Glutamatergic neuron (in vitro differentiated cells): ENCODE results near the gene SPACA4. TPM values are rescaled to one million over a fixed set of nuclear protein-coding genes. Genes with fewer than 3 reads are reported as not detected.

Source experiments
- DNase-seq: peaks from one replicate; pipeline ENCODE4 v3.0.0; 2022
- H3K27ac Mint-ChIP-seq: one replicate; pipeline ENCODE4 v1.8.0; 2020; ENCODE audit warnings: mild to moderate bottlenecking, mixed read lengths, inconsistent platforms; ENCODE audit not compliant: unreplicated experiment
- H3K27me3 Mint-ChIP-seq: one replicate; pipeline ENCODE4 v1.8.0; 2020; ENCODE audit warnings: mild to moderate bottlenecking, moderate library complexity, mixed read lengths, inconsistent platforms; ENCODE audit not compliant: unreplicated experiment
- H3K36me3 Mint-ChIP-seq: one replicate; pipeline ENCODE4 v1.8.0; 2020; ENCODE audit warnings: mild to moderate bottlenecking, mixed read lengths, inconsistent platforms; ENCODE audit not compliant: unreplicated experiment
- H3K4me1 Mint-ChIP-seq: one replicate; pipeline ENCODE4 v1.8.0; 2020; ENCODE audit warnings: mild to moderate bottlenecking, low read depth, mixed read lengths, inconsistent platforms; ENCODE audit not compliant: unreplicated experiment
- H3K4me3 Mint-ChIP-seq: one replicate; pipeline ENCODE4 v1.8.0; 2020; ENCODE audit warnings: mild to moderate bottlenecking, mixed read lengths, inconsistent platforms; ENCODE audit not compliant: unreplicated experiment
- H3K9me3 Mint-ChIP-seq: one replicate; pipeline ENCODE4 v1.8.0; 2020; ENCODE audit warnings: mild to moderate bottlenecking, moderate library complexity, mixed read lengths, inconsistent platforms; ENCODE audit not compliant: unreplicated experiment
- total RNA-seq: library from RNA; stranded (reverse); fragmentation: NEBNext Ultra II Directional; extraction: Animal tissue kit (Norgen Biotek cat#: 25700); gene quantifications from one replicate; pipeline ENCODE4 v1.2.1, GENCODE V29; 2021; ENCODE audit not compliant: unreplicated experiment
- TF ChIP-seq, protein P1 (sequence below): fragments of 200-600 bp; sonication (generic); IDR thresholded peaks from one replicate; pipeline ENCODE4 v1.5.0; 2021; ENCODE audit not compliant: partially characterized antibody, unreplicated experiment

SPACA4 gene
- total RNA-seq, 1 donor from 2014 or later, result not detected

DNA sequence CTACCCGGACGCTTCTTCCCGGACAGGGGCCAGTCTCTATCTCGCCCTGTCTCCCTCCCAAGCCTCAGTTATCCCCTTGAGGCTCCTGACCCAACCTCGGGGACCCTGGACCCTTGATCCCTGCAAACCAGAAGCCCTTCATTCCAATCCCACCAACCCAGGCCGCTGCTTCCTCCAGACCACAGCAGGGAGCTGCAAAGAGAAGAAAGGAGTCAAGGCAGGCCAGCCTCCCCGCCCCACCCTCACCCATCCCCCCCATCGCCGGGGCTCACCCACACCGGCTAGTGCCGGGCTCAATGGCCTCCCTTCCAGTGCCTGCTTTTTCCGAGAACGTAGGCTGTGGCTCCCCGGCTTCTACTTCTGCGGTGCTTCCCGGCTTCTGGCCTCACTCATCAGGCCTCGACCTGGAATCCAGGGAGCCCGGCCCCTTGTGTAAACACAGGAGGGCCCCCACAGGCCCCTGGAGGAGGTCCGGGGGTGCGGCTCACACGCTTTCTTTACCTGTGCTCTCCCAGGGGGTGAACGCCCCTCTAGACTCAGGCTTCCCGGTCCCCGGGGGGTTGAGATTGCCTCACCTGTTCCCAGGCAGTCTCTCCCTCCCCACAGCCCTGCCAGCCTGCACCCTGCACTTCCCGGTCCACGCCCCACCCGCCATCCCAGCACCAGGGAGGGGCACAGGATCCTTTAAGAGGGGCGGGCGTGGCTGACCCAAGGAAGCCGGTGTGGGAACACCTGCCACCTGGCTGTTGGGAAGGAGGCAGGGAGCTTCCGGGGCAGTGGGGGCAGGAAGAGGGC, 8.1 kb downstream of the SPACA4 start, which contains the start of gene FAM83E:
Gene FAM83E (minus strand): TSS at position 641 of the 795 bp plus-strand sequence. CDS start 1,704 bp downstream, outside the sequence.
- Mint-ChIP-seq H3K27me3 (peaks cover 9% of the 10 kb centered on the region), H3K4me3 (peak within 1 kb of the TSS; percentile 42), H3K4me1 (peaks cover 9% of the 10 kb centered on the region), H3K27ac (peak within 1 kb of the TSS; percentile 77), H3K9me3 (peaks cover 7% of the 10 kb centered on the region), H3K36me3 (no peaks in the 10 kb centered on the region)
- no peak for DNase-seq
- TF ChIP-seq, protein P1, sequence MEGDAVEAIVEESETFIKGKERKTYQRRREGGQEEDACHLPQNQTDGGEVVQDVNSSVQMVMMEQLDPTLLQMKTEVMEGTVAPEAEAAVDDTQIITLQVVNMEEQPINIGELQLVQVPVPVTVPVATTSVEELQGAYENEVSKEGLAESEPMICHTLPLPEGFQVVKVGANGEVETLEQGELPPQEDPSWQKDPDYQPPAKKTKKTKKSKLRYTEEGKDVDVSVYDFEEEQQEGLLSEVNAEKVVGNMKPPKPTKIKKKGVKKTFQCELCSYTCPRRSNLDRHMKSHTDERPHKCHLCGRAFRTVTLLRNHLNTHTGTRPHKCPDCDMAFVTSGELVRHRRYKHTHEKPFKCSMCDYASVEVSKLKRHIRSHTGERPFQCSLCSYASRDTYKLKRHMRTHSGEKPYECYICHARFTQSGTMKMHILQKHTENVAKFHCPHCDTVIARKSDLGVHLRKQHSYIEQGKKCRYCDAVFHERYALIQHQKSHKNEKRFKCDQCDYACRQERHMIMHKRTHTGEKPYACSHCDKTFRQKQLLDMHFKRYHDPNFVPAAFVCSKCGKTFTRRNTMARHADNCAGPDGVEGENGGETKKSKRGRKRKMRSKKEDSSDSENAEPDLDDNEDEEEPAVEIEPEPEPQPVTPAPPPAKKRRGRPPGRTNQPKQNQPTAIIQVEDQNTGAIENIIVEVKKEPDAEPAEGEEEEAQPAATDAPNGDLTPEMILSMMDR, result no peak

DNA sequence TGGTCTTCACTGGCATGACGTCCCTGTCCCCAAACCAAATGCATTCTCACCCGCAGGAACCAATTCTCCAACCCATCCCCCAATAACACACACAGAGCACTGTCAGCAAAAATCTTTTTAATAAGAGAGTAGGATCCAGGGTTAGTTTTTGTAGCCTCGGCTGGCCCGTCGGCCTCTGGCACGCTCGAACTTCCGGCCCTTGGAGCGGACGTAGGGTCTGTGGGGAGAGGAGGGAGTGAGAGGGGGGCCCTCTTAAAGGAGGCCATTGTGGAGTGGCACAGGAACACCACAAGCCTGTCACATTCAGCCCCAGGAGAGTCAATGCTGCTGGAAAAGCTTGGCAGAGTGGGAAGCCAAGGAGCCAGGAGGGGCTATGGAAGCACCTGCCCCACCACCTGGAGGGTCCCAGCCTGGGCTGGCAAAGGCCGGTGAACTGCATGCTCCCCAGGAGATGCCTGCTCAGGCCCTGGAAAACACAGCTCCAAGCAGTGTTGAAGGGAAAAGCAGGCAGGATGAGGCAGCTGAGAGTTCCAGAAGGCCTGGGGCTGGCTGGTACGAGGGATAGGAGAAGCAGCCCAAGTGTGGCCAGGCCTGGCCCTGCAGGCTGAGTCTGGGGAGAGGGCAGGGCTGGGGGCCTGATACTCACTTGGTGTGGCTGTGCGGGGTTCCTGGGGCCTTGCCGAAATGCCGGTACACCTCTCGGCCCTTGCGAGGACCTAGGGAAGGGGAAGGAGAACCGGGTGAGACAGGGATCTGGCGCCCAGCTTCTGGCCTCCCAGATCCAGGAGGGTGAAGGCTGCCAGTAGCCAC, 8.9 kb downstream of the SPACA4 start:
- no peak for DNase-seq
- TF ChIP-seq, protein P1, result no peak
- Mint-ChIP-seq H3K27ac (no peak overlapping the region), H3K27me3 (peaks cover 9% of the 10 kb centered on the region), H3K4me1 (peaks cover 11% of the 10 kb centered on the region), H3K4me3 (peak overlapping the region; percentile 42), H3K9me3 (peaks cover 7% of the 10 kb centered on the region), H3K36me3 (no peaks in the 10 kb centered on the region)

DNA sequence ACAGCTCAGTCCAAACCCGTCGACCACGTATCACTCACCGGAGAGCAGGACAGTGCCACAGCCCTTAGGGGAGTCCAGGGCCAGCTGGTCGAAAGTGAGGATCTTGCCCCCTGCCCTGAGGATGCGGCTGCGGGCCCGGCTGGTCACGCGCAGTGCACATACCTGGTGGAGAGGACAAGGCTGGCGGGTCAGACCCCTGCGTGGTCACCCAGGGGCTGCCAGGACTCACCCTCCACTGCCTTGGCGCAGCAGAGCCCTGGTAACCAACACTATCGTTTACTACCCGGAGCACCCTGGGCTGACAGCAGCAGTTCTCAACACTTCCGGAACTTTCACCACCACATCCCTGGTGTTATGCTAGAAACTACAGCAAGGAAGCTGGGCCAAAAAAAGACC, 9.5 kb downstream of the SPACA4 start:
- TF ChIP-seq, protein P1, result no peak
- peaks cover 9% of the 10 kb centered on the region for H3K27me3 Mint-ChIP-seq
- H3K4me3 Mint-ChIP-seq, result peak overlapping the region; percentile 95
- DNase-seq, result no peak
- H3K36me3 Mint-ChIP-seq, result no peaks in the 10 kb centered on the region
- peaks cover 11% of the 10 kb centered on the region for H3K4me1 Mint-ChIP-seq
- H3K27ac Mint-ChIP-seq, result no peak overlapping the region
- peaks cover 6% of the 10 kb centered on the region for H3K9me3 Mint-ChIP-seq

DNA sequence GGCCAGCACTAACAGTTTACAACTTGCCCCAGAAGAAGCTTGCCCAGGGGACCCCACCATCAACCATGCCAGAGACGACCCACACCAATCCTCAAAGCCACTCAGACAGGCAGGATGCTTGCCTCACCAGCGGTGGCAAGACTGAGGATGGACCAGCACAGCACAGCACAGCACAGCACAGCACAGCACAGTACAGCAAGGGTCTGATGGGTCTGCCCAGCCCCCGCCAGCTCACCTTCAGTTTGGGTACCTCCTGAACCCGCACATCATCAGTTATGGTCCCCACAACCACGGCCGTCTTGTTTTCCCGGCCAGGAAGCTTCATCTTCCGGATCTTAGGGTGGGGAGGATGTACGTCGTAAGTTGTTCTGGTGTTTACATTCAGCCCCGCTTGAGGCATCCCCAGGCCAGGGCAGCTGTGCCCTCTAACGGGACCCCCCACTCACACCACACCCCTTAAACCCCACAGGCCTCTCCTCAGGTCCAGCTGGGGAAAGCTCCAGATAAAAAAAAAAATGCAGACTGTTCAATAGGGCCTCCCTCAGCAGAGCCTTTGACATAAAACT, 10.0 kb downstream of the SPACA4 start:
- TF ChIP-seq, protein P1, result no peak
- Mint-ChIP-seq H3K4me3 (peak overlapping the region; percentile 95), H3K4me1 (peaks cover 13% of the 10 kb centered on the region), H3K27ac (peak overlapping the region; percentile 12), H3K36me3 (no peaks in the 10 kb centered on the region), H3K9me3 (peaks cover 6% of the 10 kb centered on the region), H3K27me3 (peaks cover 9% of the 10 kb centered on the region)
- DNase-seq, result no peak
